ENCODE measurements around the gene CCL27.
"Not testable (repeated sequence)": the region's sequence is repeated elsewhere in the genome, so short reads cannot be mapped to it uniquely, and the experiment has no call there.

The CCL27 gene

DNA sequence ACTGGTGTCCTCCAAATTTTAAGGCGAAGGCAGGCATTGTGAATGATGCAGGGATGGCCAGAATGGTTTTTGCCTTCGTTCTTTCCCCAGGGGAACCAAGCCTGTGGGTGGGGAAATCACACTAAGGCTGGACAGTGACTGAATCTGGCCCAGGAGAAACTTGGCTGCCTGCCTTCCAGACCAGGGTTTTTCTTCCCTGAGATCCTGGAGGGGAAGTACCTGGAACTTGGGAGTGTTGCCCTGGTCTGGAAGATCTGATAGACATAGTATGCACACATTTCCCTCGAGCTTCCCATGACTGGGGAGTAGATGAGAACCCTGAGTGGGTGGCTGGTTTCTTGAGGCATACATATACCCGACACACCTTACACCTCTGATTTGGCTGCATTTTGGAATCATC lies 11.1 kb downstream of the CCL27 start:
- DNase-seq (ENCODE audit: low spot score) = peak; percentile 62

DNA sequence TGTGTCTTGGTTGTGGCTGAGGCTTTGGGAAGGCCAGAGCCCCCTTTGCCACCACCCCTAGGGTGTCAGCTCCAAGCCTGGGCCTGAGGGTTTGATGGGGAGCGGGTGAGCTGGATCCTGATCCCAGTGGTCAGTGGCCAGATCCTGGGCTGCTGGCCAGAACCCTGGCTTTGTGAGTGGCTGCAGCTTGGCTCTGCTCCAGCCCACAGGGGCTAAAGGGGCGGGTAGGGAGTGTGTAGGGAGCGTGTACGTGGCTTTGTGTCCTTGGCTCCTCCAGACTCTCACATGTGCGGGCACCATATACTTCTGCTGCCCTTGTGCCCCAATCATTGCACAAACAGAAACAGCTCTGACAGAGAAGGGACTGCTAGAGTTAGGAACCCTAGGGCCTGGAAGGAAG lies 11.6 kb downstream of the CCL27 start:
- DNase-seq (ENCODE audit: low spot score) = no peak

DNA sequence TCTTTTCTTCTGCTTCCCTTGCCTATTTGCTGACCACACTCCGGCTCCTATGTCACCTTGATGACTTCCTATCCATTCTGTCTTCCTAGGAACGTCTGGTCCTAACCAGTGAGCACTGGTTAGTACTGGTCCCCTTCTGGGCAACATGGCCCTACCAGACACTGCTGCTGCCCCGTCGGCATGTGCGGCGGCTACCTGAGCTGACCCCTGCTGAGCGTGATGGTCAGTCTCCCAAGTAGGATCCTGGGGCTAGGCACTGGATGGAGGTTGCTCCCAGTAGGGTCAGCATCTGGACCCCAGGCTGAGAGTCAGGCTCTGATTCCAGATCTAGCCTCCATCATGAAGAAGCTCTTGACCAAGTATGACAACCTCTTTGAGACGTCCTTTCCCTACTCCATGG lies 13.8 kb downstream of the CCL27 start:
- DNase-seq (ENCODE audit: low spot score) = no peak

DNA sequence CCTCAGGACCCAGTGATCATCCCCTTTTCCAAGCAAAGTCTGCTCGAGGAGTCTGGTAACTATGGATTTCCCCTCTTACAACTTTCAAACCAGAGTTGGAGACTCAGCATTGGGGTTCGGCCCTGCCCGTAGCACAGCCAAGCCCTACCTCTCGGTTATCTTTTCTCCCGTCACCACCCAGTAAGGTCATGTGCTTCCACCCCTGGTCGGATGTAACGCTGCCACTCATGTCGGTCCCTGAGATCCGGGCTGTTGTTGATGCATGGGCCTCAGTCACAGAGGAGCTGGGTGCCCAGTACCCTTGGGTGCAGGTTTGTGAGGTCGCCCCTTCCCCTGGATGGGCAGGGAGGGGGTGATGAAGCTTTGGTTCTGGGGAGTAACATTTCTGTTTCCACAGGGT lies 14.8 kb downstream of the CCL27 start:
- DNase-seq (ENCODE audit: low spot score) = no peak

DNA sequence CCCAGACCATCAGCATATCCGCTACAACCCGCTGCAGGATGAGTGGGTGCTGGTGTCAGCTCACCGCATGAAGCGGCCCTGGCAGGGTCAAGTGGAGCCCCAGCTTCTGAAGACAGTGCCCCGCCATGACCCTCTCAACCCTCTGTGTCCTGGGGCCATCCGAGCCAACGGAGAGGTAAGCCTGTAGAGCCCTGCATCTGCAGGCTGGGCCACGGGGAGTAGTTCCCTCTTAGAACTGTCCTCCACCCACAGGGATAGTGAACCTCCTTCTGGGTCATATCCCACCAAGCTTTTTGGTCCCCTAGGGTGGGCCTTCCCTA lies 15.4 kb downstream of the CCL27 start:
- no peak for DNase-seq (ENCODE audit: low spot score)

DNA sequence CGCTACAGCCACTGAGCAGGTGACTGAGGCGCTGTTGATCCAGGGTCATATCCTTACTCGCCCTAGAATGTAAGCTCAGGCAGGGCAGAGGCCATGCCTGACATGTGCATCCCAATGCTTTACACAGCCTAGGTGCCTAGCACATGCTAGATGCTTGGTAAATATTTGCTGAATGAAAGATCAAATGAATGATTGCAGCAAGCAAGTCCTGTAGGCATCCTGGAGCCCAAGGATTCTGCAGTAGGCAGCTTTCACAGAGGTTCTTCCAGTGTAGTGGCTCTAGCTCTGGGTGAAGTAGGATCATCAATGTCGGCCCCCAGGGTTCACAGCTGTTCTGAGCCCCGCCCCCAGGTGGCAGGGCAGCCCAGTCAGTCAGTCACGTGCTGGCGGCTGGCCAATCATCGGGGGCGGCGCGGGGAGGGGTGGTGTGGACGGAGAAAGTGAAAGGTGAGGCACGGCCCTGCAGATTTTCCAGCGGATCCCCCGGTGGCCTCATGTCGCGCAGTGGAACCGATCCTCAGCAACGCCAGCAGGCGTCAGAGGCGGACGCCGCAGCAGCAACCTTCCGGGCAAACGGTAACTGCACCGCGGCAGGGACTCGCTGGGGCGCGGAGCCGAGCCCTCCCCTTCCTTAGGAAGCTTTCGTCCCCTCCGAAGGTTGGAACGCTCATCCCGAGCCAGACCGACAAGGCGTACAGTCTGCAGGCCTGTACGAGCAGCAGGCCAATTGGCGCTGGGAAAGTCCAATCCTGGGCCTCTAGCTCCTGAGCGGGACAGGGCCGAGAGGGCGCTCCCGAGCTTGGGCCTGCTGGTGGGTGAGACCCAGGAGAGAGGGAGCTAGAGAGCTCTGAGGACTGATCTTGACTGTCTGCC lies 16.0 kb downstream of the CCL27 start, which contains the start of gene GALT:
TSS of gene GALT (plus strand) at position 465 of the 873 bp plus-strand sequence. CDS start at position 495, 30 bp downstream.
- DNase-seq (ENCODE audit: low spot score) = peak; percentile 98

DNA sequence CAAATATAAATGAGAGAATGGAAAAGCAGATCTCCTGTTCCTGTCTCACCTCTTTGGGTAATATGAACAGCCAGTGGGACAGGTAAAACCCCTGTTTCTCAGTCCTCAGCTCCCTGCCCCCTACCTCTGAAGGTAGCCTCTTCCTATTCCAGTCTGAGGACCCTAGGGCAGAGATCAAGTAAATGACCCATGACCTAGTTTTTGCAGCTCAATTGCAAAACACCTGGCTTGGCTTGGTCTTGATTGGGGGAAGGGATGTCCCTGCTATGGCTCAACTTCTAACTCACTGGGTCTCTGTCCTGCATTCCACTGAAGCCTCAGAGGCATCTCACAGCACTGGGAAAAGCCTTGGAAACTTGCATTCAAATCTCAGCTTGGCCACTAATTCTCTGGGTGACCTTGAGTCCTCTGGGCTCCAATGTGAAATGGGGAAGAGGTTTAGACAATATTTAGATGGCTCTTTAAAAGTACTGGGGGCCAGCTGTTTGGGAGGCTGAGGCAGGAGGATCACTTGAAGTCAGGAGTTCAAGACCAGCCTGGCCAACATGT lies 17.6 kb downstream of the CCL27 start:
- DNase-seq (ENCODE audit: low spot score) = no peak

DNA sequence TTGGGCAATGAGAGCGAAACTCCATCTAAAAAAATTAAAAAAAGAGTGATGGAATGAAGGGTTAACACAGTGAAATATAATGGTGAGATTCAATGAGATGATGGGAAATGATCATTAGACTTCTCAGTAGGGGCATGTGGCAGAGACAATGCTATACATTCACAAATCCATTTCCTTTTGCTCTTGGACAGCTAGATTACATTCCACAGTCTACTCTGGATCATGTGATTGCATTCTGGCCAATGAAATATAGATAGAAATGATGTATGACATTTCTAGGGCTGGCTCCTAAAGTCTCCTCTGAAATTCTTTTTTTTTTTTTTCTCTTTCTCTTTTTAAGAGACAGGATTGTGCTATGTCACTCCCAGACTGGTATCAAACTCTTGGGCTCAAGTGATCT lies 19.8 kb downstream of the CCL27 start:
- no peak for DNase-seq (ENCODE audit: low spot score)

DNA sequence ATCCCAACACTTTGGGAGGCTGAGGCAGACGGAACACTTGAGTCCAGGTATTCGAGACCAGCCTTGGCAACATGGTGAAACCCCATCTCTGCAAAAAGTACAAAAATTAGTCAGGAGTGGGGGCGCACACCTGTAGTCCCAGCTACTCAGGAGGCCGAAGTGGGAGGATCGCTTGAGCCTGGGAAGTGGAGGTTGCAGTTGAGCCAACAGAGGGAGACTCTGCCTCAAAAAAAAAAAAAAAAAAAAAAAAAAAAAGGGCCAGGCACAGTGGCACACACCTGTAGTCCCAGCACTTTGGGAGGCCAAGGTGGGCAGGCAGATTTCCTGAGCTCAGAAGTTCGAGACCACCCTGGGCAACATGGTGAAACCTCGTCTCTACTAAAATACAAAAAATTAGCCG lies 23.1 kb downstream of the CCL27 start:
- DNase-seq (ENCODE audit: low spot score) = not testable (repeated sequence)

DNA sequence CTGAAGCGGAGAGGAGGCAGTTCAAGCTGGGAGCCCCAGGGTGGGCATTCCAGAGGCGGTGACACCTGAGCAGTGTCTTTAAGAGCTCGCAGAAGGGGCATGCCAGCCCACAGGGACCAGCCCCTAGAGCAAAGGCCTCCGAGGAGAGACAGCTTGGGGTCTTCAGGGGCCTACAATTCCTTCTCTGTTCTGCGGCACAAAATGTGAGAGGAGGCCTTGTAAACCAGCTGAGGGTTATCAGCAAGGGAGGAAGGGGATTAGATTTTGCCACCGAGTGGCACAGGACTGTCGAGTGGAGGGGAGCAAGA lies 24.4 kb downstream of the CCL27 start:
- no peak for DNase-seq (ENCODE audit: low spot score)

DNA sequence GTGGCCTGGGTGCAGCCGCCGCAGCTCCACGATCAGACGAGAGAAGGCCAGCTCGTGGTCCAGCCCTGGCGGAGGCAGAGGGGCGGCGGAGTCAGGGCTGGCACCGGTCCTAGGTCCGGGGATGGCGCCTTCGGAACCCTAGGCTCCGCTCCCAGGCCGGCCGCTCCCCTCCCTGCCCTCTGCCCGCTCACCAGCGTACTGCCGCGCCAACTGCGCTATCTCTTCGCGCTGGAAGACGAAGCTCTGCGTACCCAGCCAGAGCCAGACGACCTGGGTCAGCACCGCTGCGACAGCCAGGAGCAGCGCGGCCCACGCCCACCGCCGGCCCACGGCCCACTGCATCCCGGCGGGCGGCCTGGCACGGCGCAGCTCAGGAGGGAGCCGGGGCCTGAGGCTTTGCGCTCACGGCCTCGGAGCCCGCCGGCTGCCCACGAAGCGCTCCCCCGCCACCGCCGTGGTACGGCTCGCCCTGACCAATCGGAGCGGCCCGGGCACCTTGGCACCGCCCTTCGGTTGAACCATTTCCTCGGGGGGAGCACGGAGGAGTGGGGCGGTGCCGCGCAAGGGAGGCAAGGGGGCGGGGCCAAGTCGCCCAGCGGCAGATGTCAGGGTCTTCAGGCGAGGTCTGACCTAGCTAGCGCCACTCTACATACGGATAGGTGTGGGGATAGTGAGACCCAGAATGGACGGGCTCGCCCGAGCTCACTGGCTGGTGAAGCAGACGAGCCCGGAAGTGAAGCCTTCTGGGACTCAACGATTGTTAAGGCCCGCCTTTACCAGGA lies 24.9 kb downstream of the CCL27 start, which contains the start of gene SIGMAR1:
TSS of gene SIGMAR1 (minus strand) at position 432 of the 782 bp plus-strand sequence. CDS start at position 342, 90 bp downstream.
- DNase-seq (ENCODE audit: low spot score) = peak; percentile 96

DNA sequence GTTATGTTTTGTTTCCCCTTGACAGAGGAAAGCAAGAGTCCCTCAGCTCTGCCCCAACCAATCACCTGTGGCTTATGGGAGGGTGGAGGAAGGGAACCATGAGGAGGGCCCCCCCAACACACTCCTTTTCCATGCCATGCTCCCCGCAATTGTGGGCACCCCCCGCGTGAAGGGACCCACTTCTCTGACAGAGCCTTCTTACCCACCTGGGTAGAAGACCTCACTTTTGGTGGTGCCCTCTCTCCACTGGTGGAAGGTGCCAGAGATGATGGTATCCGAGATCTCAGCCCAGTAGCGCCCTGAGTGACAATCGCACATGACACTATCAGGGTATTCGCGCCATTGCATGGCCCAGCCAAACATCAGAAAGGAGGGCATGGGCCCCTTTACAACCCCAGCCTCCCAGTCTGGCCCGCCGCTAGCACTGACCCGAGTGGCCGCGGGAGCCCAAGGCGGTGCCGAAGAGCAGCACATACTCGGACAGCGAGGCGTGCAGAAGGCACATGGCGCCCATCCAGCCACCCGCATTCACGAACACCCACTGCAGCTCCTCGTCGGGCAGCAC lies 25.6 kb downstream of the CCL27 start:
- peak; percentile 63 for DNase-seq (ENCODE audit: low spot score)

DNA sequence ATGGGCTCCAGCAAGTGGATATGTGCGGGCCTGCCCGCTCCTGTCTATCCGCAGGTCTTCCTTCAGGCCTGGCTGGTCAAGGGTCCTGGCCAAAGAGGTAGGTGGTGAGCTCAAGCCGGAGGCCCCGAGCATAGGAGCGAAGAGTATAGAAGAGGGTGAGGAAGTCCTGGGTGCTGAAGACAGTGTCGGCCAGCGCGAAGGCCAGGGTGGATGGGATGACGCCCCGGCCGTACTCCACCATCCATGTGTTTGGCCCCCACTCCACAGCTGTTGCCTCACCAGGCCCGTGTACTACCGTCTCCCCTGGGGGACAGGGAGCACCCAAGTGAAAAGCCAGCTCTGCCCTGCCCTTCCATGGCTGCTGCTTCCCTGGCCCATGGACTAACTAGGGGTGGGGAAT lies 26.9 kb downstream of the CCL27 start:
- DNase-seq (ENCODE audit: low spot score) = no peak

DNA sequence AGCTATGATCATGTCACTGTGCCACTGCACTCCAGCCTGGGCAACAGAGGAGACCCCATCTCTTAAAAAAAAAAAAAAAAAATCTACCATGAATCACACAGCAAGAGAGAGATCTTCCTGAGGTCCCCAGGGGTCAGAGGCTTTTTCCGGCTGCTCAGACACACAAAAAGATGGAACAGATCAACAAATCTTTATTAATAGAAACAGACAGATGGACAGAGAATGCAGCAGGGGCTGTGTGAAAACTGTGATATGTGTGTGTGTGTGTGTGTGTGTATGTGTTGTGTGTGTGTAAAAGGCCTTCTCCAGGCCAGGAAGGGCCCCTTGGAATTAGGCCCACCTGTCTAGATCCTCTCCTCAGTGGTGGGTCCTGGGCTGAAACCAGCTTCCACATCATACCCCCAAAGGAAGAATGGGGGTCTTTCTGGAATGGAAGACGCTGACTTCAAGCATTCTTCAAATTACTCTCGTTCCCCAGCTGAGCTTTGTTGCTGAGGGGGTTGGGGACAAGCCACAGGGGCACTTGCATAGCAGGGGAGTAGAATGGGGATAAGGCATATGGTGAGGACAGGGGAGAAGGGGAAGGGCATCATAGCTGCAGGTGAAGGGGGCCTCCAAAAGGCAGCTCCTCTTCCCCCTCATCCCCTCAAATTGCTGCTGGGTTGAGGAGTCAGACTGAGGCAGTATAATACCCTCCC lies 27.8 kb downstream of the CCL27 start:
- DNase-seq (ENCODE audit: low spot score) = no peak

DNA sequence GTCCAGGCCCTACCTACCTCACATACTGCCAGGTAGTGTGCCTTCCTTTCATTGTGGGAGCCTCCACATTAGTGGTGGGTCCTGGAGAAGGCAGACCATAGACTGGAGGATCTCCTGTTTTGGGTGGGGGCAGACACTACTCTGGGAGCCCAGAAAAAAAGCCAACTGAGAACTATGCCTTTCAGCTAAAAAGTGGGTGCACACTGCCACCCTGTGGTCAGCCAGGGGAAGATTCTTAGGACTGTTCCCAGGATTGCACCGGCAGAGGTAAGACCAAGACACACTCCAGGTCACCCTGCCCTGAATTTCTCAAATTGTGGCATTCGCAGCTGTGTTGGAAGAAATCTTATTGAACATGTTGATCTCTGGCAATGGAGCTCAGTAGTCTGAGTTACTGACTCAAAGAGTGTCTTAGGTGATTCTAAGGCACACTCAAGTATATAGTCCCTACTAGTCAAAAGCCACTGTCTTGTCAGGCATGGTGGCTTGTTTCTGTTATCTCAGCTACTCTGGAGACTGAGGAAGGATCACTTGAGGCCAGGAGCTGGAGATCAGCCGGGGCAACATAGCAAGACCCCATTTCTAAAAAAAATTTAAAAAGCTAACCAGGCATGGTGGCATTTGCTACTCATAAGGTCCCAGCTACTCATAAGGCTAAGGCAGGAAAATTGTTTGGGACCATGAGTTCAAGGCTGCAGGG lies 28.5 kb downstream of the CCL27 start:
- peak; percentile 76 for DNase-seq (ENCODE audit: low spot score)

DNA sequence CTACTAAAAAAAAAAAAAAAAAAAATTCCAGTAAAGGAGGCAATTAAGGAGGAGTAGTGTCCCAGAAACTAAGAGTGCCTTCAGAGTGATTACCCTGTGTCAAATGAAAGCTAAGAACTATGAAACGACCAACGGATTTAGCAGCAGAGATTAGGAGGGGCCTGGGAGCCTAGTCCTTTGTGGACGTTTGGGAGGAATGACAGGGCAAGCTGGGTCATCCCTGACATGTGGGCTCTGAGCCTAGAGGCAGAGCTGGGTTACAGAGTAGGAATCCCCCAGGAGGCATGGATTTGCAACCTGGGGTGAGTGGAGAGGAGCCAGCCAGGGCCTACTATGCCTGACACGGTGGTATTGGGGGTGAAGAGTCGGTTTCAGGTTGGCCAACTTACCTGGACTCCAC lies 29.3 kb downstream of the CCL27 start:
- DNase-seq (ENCODE audit: low spot score) = no peak

DNA sequence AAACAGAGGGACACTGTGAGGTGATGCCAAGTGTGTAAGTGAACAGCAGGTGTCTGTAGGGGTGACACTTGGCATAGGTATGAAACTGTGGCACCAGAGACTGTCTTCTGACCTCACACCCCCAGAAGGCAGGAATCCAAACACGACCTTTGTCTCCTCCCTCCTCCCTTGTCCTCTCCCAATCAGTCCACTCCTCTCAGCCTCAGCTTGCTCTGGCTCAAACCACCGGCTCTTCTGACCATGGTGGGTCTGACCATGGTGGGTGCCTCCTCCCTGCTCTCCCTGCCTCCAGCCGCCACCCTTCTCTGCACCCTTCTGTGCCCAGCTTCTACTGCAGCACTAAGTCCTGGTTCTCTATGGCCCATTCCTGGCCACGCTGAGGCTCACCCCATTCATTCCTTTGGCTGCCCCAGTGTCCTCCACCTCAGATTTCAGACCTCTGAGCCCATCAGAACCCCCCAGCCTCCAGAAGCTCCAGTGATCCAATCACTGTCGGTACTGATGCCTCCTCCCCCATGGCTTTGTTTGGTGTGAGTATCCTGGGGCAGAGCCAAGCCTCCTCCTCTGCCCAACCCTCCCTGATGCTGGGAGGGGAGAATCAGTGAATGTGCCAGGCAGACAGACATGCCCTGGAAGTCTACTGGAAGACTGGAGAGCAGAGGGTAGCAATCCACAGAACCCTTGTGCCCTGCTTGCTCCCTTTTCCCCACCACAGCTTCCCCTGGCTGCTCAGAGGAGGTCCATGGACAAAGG lies 31.9 kb downstream of the CCL27 start:
- DNase-seq (ENCODE audit: low spot score) = no peak

DNA sequence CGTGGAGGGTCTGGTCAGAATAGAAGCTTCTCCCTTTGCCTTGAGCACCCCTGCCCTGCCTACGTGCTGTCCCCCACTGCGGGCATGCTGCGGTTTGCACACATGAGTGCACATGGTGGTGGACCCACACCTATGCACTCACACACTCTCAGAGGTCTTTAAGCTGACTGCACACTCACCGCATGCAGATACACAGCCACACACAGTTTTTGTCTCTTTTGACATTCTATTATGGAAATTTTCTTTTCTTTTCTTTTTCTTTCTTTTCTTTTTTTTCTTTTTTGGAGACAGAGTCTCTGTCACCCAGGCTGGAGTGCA lies 33.0 kb downstream of the CCL27 start:
- DNase-seq (ENCODE audit: low spot score) = no peak

DNA sequence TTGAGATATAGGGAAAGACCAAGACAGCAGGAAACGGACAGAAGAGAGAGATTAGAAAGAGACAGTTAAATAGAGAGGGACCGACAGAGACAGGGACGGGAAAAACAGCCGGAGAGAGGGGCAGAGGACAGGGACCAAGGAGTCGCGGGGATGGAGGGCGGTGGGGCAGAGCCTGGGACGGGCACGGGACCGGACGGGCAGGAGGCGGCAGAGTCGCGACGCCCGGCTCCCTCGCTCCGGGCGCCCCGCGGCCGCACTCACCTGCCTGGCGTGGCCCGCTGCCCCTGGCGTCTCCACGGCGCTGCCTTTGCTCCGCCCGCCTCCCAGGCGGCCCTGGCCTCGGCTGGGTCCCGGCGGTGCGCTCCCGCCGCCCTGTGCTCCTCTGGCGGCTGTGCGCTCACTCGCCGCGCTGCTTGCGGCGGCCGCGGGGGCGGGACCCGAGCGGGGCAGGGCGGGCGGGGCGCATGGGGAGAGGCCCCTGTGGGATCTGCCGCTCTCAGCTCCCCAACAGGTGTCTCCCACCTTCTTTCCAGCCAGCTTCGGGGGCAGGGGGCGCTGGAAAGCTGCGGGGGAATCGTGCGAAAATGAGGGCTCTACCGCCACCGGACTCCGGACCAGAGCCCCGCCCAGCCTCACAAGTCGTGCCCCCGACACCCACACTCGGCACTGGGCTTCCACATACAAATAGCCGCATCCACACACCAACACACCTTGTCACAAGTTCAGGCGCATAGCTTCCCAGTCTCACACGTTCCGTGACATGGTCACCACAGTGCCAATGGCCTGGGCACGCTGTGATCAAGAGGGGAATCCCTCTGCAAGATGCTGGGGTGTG lies 33.6 kb downstream of the CCL27 start, which contains the start of gene ARID3C:
TSS of gene ARID3C (minus strand) at position 411 of the 835 bp plus-strand sequence. CDS start 1,052 bp downstream, outside the sequence.
- no peak for DNase-seq (ENCODE audit: low spot score)

Measured in hepatic stellate cell (primary cell).